ENCODE measurements around the gene PRDM5. TPM values are rescaled to one million over a fixed set of nuclear protein-coding genes. Genes with fewer than 3 reads are reported as not detected.

PRDM5 gene
- total and polyA plus RNA-seq, 9 of the 15 experiments (the other 6 are each of a cell fraction or from before 2014, with no cell fraction given) = not detected

GRCh38 chr4:120873554-120873953 lies 49.0 kb downstream of the PRDM5 start:
- H2AFZ ChIP-seq (ENCODE audit: low read depth, low read length) = no peak overlapping the region
- no peak overlapping the region for H3K9ac ChIP-seq (ENCODE audit: insufficient read depth in 1 of 2, low read depth in 2 of 2, low read length in 2 of 2)
- intact Hi-C loops (cut with micrococcal nuclease) = no loop called here
- ATAC-seq (no peak), FAIRE-seq (no peak), DNase-seq (ENCODE audit: extremely low read depth in 1 of 4, low spot score in 3 of 4) (no peak)
- H3K9me3 ChIP-seq (replicated peaks; ENCODE audit: control insufficient read depth, insufficient read depth, low read depth, low read length) = no peaks in the 10 kb centered on the region
- H3K79me2 ChIP-seq (ENCODE audit: control insufficient read depth, insufficient read depth, low read length) = no peaks in the 10 kb centered on the region
- H4K20me1 ChIP-seq (replicated peaks; ENCODE audit: control insufficient read depth, insufficient read depth, low read length) = no peaks in the 10 kb centered on the region
- BruUV-seq (replicated peaks) = no TSS peak
- in situ Hi-C loops (cut with MboI) = no loop called here
- H3K4me3 ChIP-seq = no peak overlapping the region
- H3K4me2 ChIP-seq (ENCODE audit: insufficient read depth, low read length) = no peak overlapping the region
- H3K4me1 ChIP-seq (replicated peaks in 1 of 2; ENCODE audit: control insufficient read depth in 2 of 2, insufficient read depth in 2 of 2, low read length in 2 of 2) = no peaks in the 10 kb centered on the region
- no peaks in the 10 kb centered on the region for H3K27me3 ChIP-seq (ENCODE audit: control insufficient read depth in 2 of 2, insufficient read depth in 2 of 2, low read length in 2 of 2)
- no peaks in the 10 kb centered on the region for H3K9me1 ChIP-seq (ENCODE audit: control insufficient read depth, insufficient read depth, low read length)
- 0% methylated on average over 1 of the region's 1 CpG for WGBS (ENCODE audit: insufficient coverage, low coverage, missing lambda C conversion rate)
- CTCF ChIA-PET (ENCODE audit: low intra/inter-chr PET ratio) = no interaction called here
- no peak overlapping the region for H3K27ac ChIP-seq (ENCODE audit: extremely low read depth, low read depth, low read length)
- TF ChIP-seq ZZZ3 (IDR thresholded peaks at IDR 0.05) (no peak), SAFB (IDR thresholded peaks at IDR 0.05; ENCODE audit: borderline replicate concordance, low read depth, low read length) (no peak), HOMEZ (CRISPR knock-in tag; IDR thresholded peaks at IDR 0.05) (no peak), FOXA1 (IDR thresholded peaks at IDR 0.05; ENCODE audit: borderline replicate concordance) (no peak), ZNF197 (CRISPR knock-in tag; IDR thresholded peaks at IDR 0.05; ENCODE audit: low read depth) (no peak), BRF1 (IDR thresholded peaks at IDR 0.05; ENCODE audit: borderline replicate concordance, extremely low read depth, insufficient read length) (no peak), ZFP30 (CRISPR knock-in tag; IDR thresholded peaks at IDR 0.05; ENCODE audit: borderline replicate concordance) (no peak), ETV5 (CRISPR knock-in tag; IDR thresholded peaks at IDR 0.05; ENCODE audit: low read depth) (no peak), DPF2 (IDR thresholded peaks at IDR 0.05) (no peak), ZBTB34 (CRISPR knock-in tag; IDR thresholded peaks at IDR 0.05) (no peak)
- TF ChIP-seq, protein P1, sequence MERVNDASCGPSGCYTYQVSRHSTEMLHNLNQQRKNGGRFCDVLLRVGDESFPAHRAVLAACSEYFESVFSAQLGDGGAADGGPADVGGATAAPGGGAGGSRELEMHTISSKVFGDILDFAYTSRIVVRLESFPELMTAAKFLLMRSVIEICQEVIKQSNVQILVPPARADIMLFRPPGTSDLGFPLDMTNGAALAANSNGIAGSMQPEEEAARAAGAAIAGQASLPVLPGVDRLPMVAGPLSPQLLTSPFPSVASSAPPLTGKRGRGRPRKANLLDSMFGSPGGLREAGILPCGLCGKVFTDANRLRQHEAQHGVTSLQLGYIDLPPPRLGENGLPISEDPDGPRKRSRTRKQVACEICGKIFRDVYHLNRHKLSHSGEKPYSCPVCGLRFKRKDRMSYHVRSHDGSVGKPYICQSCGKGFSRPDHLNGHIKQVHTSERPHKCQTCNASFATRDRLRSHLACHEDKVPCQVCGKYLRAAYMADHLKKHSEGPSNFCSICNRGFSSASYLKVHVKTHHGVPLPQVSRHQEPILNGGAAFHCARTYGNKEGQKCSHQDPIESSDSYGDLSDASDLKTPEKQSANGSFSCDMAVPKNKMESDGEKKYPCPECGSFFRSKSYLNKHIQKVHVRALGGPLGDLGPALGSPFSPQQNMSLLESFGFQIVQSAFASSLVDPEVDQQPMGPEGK (CRISPR knock-in tag; IDR thresholded peaks at IDR 0.05; ENCODE audit: borderline replicate concordance) = no peak
- POLR2A ChIA-PET = no interaction called here
- no peaks in the 10 kb centered on the region for H3K36me3 ChIP-seq (ENCODE audit: control insufficient read depth, insufficient read depth, low read length)
